GM23248 (cell line): ENCODE results near the gene PHLDB1. TPM values are rescaled to one million over a fixed set of nuclear protein-coding genes. Genes with fewer than 3 reads are reported as not detected.
"Not testable (repeated sequence)": the region's sequence is repeated elsewhere in the genome, so short reads cannot be mapped to it uniquely, and the experiment has no call there.

Experiments
- DNase-seq: peaks from one replicate; pipeline ENCODE4 v3.0.0-alpha.2; 2015
- H2AFZ ChIP-seq: fragments of 200-600 bp; sonication (generic); 2 replicates; pipeline ENCODE4 v1.6.1; 2016; ENCODE audit warnings: antibody characterized with exemption
- H3F3A ChIP-seq: fragments of 200-600 bp; sonication (generic); 2 replicates; pipeline ENCODE4 v1.6.1; 2016; ENCODE audit warnings: mild to moderate bottlenecking, antibody characterized with exemption, mixed run types; ENCODE audit not compliant: insufficient read depth
- H3K27ac ChIP-seq: fragments of 200-600 bp; sonication (generic); 2 replicates; pipeline ENCODE4 v1.5.1; 2016; ENCODE audit warnings: mild to moderate bottlenecking
- H3K27me3 ChIP-seq: fragments of 200-600 bp; sonication (generic); replicated peaks from 2 replicates; pipeline ENCODE4 v1.6.1; 2016; ENCODE audit warnings: mild to moderate bottlenecking; ENCODE audit not compliant: insufficient read depth
- H3K36me3 ChIP-seq: fragments of 200-600 bp; sonication (generic); 2 replicates; pipeline ENCODE4 v1.6.1; 2016; ENCODE audit warnings: low read depth, mild to moderate bottlenecking
- H3K4me1 ChIP-seq: fragments of 200-600 bp; sonication (generic); 2 replicates; pipeline ENCODE4 v1.6.1; 2016; ENCODE audit warnings: mild to moderate bottlenecking; ENCODE audit not compliant: insufficient read depth
- H3K4me2 ChIP-seq: fragments of 200-600 bp; sonication (generic); one replicate; pipeline ENCODE4 v1.6.1; 2016; ENCODE audit warnings: mild to moderate bottlenecking; ENCODE audit not compliant: unreplicated experiment
- H3K4me3 ChIP-seq: fragments of 200-600 bp; sonication (generic); 2 replicates; pipeline ENCODE4 v1.5.1; 2016; ENCODE audit warnings: mild to moderate bottlenecking
- H3K79me2 ChIP-seq: fragments of 200-600 bp; sonication (generic); 2 replicates; pipeline ENCODE4 v1.6.1; 2016; ENCODE audit warnings: mild to moderate bottlenecking; ENCODE audit not compliant: insufficient read depth
- H3K9ac ChIP-seq: fragments of 200-600 bp; sonication (generic); 2 replicates; pipeline ENCODE4 v1.6.1; 2016; ENCODE audit warnings: mild to moderate bottlenecking
- H3K9me2 ChIP-seq: fragments of 200-600 bp; sonication (generic); 2 replicates; pipeline ENCODE4 v1.6.1; 2016; ENCODE audit warnings: mixed run types, mild to moderate bottlenecking, moderate library complexity; ENCODE audit not compliant: insufficient read depth
- H3K9me3 ChIP-seq: fragments of 200-600 bp; sonication (generic); one replicate; pipeline ENCODE4 v1.6.1; 2017; ENCODE audit warnings: low read depth
- H4K20me1 ChIP-seq: fragments of 200-600 bp; sonication (generic); 2 replicates; pipeline ENCODE4 v1.6.0; 2016; ENCODE audit not compliant: insufficient read depth
- EZH2 ChIP-seq: fragments of 200-600 bp; sonication (generic); IDR thresholded peaks from 2 replicates; pipeline ENCODE4 v1.6.1; 2018; ENCODE audit warnings: antibody characterized with exemption, mild to moderate bottlenecking; ENCODE audit not compliant: insufficient read depth, poor library complexity, severe bottlenecking
- EZH2phosphoT487 ChIP-seq: fragments of 200-600 bp; sonication (generic); IDR thresholded peaks from 2 replicates; pipeline ENCODE4 v1.6.1; 2018; ENCODE audit warnings: antibody characterized with exemption, moderate library complexity, mild to moderate bottlenecking, low read depth; ENCODE audit not compliant: insufficient read depth
- WGBS, 2 experiments: methylation state at CpG; one replicate each; pipeline ENCODE4 v1.1.6; 2015 to 2017; ENCODE audit warnings: low lambda C conversion rate in 2 of 2, low coverage in 1 of 2; ENCODE audit errors: missing lambda C conversion rate in 2 of 2; 5-methylcytosine and 5-hydroxymethylcytosine counted together
- in situ Hi-C: fragments of 300-500 bp; cut with MboI; formaldehyde crosslinking; loops from 2 replicates; pipeline ENCODE4 v1.15.0; 2020
- polyA plus RNA-seq: library from polyadenylated mRNA; unstranded; fragments of >200 nt; fragmentation: Nextera tagmentation; extraction: Ambion mirVana; gene quantifications from 2 replicates; pipeline ENCODE4 v1.2.1, GENCODE V29; 2016
- total RNA-seq: library from RNA; depleted of rRNA; stranded (reverse); fragments of >200 nt; shearing (Covaris generic); gene quantifications from 2 replicates; pipeline ENCODE4 v1.2.3, GENCODE V29; 2014

PHLDB1 gene
- total and polyA plus RNA-seq, 2 experiments from 2014 or later: 91.7 to 102 TPM

DNA sequence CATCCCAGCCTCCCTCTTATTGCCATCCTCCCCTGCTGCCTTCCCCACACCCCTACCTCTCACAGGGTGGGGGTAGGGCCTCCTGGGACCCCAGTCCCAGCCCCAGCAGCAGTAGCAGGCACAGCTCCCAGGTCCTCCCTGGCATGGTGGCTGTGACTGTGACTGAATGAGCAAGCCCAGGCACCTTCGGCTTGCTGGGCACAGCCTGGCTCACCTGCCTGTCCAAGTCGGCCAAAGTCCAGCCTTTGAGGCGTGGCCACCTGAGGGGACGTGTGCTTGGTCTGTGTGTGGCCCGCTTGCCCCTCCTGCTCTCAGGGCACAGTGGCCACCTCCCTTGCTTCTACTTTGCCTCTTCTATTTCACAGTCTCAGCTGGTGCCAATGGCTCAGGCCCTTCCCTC is 72.1 kb downstream of the PHLDB1 start, which contains the start of gene TREH:
TREH (minus strand) TSS at position 168 of the 400 bp plus-strand sequence; CDS start at position 145, 23 bp downstream.
- TF ChIP-seq EZH2 (no peak), EZH2phosphoT487 (no peak)
- no peaks in the 10 kb centered on the region for H3F3A ChIP-seq
- in situ Hi-C loops: no loop called here
- no peak within 1 kb of the TSS for H2AFZ ChIP-seq
- no peaks in the 10 kb centered on the region for H3K36me3 ChIP-seq
- H4K20me1 ChIP-seq: no peaks in the 10 kb centered on the region
- H3K27me3 ChIP-seq: peaks cover 8% of the 10 kb centered on the region; the same call in 1 of the 2 replicates
- no peaks in the 10 kb centered on the region for H3K9me2 ChIP-seq
- WGBS, 2 experiments: 53 to 70% methylated on average over 5 of the region's 5 CpGs
- H3K4me1 ChIP-seq: no peaks in the 10 kb centered on the region
- H3K27ac ChIP-seq: no peak within 1 kb of the TSS
- no peak within 1 kb of the TSS for H3K9ac ChIP-seq
- H3K4me3 ChIP-seq: no peak within 1 kb of the TSS
- no peak for DNase-seq
- no peak within 1 kb of the TSS for H3K4me2 ChIP-seq
- no peaks in the 10 kb centered on the region for H3K79me2 ChIP-seq
- no peaks in the 10 kb centered on the region for H3K9me3 ChIP-seq

DNA sequence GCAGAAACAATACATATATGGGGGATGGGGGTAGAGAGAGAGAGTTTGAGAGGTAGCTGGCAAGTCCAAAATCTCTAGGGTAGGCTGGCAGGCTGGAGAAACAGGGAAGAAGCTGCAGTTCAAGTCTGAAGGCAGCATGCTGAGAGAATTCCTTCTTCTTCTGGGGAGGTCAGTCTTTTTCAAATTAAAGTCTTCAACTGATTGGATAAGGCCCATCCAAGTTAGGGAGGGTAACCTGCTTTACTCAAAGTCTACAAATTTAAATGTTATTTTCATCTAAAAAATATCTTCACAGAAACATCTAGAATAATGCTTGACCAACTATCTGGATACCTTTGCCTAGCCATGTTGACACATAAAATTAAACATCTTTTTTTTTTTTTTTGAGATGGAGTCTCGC is 75.0 kb downstream of the PHLDB1 start:
- Histone ChIP-seq H3F3A (no peaks in the 10 kb centered on the region), H3K4me3 (no peak overlapping the region), H2AFZ (no peak overlapping the region), H3K27ac (no peak overlapping the region), H3K27me3 (peaks cover 8% of the 10 kb centered on the region; the same call in 1 of the 2 replicates), H3K4me2 (no peak overlapping the region), H3K9ac (no peak overlapping the region), H4K20me1 (no peaks in the 10 kb centered on the region), H3K9me2 (no peaks in the 10 kb centered on the region), H3K36me3 (no peaks in the 10 kb centered on the region), H3K9me3 (no peaks in the 10 kb centered on the region), H3K4me1 (no peaks in the 10 kb centered on the region), H3K79me2 (no peaks in the 10 kb centered on the region)
- 8 to 11% methylated on average over 1 of the region's 1 CpG for WGBS, 2 experiments
- DNase-seq: no peak
- TF ChIP-seq EZH2phosphoT487 (no peak), EZH2 (no peak)
- in situ Hi-C loops: no loop called here

DNA sequence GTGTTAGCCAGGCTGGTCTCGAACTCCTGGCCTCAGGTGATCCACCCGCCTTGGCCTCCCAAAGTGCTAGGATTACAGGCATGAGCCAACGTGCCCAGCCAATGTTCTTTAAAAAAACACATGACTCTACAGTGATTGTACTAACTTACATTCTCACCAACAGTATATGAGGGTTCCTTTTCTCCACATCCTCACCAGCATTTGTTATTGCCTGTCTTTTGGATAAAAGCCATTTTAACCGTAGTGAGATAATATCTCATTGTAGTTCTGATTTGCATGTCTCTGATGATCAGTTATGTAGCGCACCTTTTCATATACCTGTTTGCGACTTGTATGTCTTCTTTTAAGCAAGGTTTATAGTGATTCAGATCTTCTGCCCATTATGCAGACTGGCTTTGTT is 75.5 kb downstream of the PHLDB1 start:
- H4K20me1 ChIP-seq, H3K4me3 ChIP-seq, DNase-seq, in situ Hi-C loops, H3K9me2 ChIP-seq, H3K36me3 ChIP-seq, H2AFZ ChIP-seq, H3K9ac ChIP-seq, H3K4me2 ChIP-seq, H3K79me2 ChIP-seq, H3K9me3 ChIP-seq, H3K27me3 ChIP-seq, H3K27ac ChIP-seq, H3F3A ChIP-seq, H3K4me1 ChIP-seq: not testable (repeated sequence)
- WGBS, 2 experiments: 68% methylated on average over 6 of the region's 6 CpGs

DNA sequence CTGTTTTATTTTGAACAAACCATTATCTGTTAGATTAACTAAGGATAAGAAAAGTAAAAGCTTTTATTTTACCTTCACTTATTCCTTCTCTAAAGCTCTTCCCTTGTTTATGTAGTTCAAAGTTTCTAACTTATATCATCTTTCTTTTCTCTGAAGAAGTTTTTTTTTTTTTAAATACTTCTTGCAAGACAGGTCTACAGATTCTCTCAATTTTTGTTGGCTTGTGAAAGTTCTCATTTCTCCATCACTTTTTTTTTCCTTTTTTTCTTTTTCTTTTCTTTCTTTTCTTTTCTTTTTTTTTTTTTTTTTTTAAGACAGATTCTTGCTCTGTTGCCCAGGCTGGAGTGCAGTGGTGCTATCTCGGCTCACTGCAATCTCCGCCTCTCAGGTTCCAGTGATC is 76.8 kb downstream of the PHLDB1 start:
- Histone ChIP-seq H3K9ac (no peak overlapping the region), H4K20me1 (no peaks in the 10 kb centered on the region), H3K4me1 (no peaks in the 10 kb centered on the region), H3K9me3 (no peaks in the 10 kb centered on the region), H3K36me3 (no peaks in the 10 kb centered on the region), H2AFZ (no peak overlapping the region), H3K27ac (no peak overlapping the region), H3K79me2 (no peaks in the 10 kb centered on the region), H3K4me2 (no peak overlapping the region), H3K27me3 (peaks cover 8% of the 10 kb centered on the region; the same call in 1 of the 2 replicates), H3K9me2 (no peaks in the 10 kb centered on the region), H3F3A (no peaks in the 10 kb centered on the region), H3K4me3 (no peak overlapping the region)
- 70 to 82% methylated on average over 2 of the region's 2 CpGs for WGBS, 2 experiments
- TF ChIP-seq EZH2phosphoT487 (no peak), EZH2 (no peak)
- in situ Hi-C loops: no loop called here
- DNase-seq: no peak

DNA sequence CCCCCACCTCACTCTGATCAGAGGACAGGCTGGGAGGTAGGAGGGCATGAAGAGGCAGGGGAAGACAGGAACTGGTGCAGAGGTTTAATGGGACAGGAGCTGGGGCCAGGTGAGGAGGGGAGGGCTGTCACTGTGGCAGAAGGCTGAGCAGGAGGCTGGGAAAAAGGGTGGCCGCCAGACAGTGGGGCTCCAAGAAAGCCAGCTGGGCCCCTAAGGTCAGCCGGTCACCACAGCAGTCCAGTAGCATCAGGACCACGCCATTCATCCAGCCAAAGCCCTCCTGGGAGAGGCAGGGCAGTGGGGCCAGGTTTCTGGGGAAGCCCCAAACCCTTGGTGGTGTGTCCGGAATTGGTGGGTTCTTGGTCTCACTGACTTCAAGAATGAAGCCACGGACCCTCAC is 80.5 kb downstream of the PHLDB1 start:
- TF ChIP-seq EZH2phosphoT487 (no peak), EZH2 (no peak)
- H3K4me3 ChIP-seq: no peak overlapping the region
- H4K20me1 ChIP-seq: no peaks in the 10 kb centered on the region
- no peak overlapping the region for H3K27ac ChIP-seq
- no peaks in the 10 kb centered on the region for H3K9me3 ChIP-seq
- no peak overlapping the region for H3K4me2 ChIP-seq
- H3K36me3 ChIP-seq: no peaks in the 10 kb centered on the region
- DNase-seq: no peak
- in situ Hi-C loops: no loop called here
- 0 out of 2 replicates have a peak, but pooled peaks cover 6% of the 10 kb centered on the region for H3K4me1 ChIP-seq
- no peaks in the 10 kb centered on the region for H3K27me3 ChIP-seq
- no peak overlapping the region for H2AFZ ChIP-seq
- H3K9ac ChIP-seq: no peak overlapping the region
- H3F3A ChIP-seq: no peaks in the 10 kb centered on the region
- no peaks in the 10 kb centered on the region for H3K79me2 ChIP-seq
- WGBS, 2 experiments: 60 to 62% methylated on average over 5 of the region's 5 CpGs
- H3K9me2 ChIP-seq: no peaks in the 10 kb centered on the region

DNA sequence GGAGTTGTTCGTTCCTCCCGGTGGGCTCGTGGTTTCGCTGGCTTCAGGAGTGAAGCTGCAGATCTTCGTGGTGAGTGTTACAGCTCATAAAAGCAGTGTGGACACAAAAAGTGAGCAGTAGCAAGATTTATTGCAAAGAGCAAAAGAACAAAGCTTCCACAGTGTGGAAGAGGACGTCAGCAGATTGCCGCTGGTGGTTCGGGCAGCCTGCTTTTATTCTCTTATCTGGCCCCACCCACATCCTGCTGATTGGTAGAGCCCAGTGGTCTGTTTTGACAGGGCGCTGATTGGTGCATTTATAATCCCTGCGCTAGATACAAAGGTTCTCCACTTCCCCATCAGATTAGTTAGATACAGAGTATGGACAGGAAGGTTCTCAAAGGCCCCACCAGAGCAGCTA is 80.9 kb downstream of the PHLDB1 start:
- H3K27me3 ChIP-seq, in situ Hi-C loops, H3K27ac ChIP-seq, H3K9me3 ChIP-seq, H4K20me1 ChIP-seq, H3K9me2 ChIP-seq, H3K4me1 ChIP-seq, H3K9ac ChIP-seq, H3K79me2 ChIP-seq, H3K4me3 ChIP-seq, H3K4me2 ChIP-seq, H2AFZ ChIP-seq, DNase-seq, H3F3A ChIP-seq, H3K36me3 ChIP-seq: not testable (repeated sequence)
- whole genome bisulfite sequencing, 2 experiments: 77 to 85% methylated on average over 10 of the region's 10 CpGs
